NCI-H2196 (cell line): ENCODE results near the gene SNCAIP.
A peak's percentile ranks its signal among the peaks of the same experiment; 100 is the strongest.

Source experiments
- DNase-seq: peaks from one replicate; lab custom pipeline; 2025; ENCODE audit not compliant: unreplicated experiment; lab: John Stamatoyannopoulos, UW

The SNCAIP gene

DNA sequence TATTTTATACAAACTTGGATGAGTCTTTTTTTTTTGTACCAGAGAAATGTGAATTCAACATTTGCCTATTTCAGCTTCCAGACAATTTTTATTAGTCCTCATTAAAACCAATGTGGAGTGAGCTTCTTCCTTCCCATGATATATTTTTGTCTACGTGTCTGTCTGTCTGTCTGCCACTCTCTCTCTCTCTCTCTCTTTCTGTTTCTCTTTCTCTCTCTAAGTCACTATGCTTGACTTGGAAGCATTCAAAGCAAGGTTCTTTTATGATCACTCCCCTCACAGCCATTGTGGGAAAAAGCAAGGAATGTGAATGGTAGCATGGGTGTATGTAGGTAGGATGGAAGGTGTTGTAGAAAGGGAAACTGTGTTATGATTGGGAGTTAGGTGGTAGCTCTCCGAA, 80.2 kb downstream of the SNCAIP start:
- DNase-seq, result no peak

DNA sequence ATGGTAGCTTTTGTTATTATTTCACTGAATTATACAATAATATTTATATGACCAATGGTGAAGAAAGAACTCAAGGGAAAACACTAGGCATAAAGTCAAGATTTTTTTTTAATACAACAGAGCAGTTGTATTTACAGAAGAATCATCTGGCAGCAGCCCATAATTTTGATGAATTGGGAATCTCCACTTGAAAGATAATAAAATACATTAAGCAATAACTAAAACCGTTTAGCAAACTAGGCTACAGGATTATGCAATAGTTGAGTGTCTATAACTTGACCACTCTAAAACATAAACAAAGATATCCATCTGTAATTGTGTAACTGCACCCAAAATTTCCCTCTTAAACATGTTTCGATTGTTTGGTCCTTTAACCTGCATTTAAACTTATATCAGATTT, 80.8 kb downstream of the SNCAIP start:
- peak; percentile 19 for DNase-seq

DNA sequence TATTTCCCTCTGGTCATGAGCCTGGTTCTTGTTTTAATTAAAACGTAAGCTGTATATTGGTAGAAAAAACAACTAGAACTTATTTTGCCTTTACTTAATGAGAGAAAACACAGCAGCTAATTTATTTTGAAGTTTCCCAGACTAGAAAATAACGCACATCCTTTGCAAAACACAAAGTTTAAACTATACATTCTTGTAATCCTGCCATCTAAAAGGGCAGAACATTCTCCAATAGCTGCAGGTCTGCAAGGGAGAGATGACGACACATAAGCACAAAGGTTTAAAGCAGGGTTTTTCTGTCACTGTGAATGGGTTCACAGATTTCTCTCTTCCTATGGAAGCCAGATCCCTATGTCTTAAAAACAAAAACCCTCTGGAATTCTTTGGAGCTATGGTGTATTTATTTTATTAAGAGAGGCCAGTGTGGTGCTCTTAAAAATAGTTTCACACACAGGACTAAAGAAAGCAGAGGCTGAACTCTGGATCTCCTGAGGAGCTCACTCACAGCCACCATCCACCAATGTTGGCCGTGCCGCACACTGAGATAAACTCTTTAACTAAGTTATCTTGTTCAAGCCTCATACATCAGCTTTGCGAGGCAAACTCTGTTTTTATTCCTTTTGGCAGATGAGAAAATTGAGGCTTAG, 82.4 kb downstream of the SNCAIP start:
- no peak for DNase-seq

DNA sequence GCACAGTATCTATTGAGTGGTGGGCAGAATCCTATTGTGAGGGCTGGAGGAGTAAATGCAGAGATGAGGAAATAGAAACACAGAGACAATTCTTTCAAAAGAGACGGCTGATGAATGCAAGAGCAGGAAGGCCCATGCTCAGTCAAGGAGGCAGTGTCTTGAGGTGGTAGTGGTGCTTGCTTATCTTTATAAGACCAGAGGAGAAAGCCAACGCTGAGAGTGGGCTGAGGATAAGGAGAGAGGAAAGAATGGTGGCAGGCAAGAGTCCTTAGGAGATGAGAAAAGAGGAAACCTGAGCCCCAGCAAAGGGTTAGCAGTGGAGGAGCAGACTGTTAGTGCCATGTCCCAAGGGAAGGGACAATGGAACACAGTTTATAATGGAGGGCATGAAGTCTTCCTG, 86.0 kb downstream of the SNCAIP start:
- DNase-seq, result no peak

DNA sequence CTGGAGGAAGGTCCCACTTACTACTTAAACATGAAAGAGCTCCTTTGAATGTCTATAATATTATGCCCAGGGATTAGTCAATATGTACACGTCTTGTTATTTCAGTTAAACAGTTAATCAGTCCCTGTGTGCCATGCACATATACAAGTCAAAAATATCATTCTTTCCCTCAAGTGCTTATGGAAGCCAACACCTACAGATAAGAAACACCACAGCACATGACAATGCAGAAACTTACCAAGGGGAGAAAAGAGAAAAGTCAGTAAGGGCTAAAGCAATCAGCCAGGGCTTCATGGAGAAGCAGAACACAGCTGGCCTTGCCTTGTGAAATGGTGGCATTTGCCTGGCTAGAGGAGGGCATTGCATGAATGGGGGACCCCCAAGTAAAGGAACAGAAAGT, 88.3 kb downstream of the SNCAIP start:
- DNase-seq, result no peak

DNA sequence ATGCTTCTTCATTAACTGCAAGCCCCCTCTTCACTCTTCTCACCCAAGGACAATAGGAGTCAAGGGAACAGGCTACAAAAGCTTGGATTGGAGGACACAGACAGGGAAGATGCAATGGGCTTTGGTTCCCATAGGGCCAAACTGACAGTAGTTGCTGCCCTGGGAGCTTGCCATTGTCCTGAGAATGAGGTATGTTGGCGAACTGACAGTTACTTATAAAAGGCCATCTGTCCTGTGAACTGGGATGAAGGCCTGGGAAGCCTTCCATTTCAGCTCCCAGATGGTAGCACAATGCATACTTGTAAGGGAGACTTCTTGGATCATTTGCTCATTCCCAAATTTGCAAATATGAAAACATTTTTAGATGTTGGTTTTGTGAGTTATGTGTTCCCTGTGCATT, 88.9 kb downstream of the SNCAIP start:
- DNase-seq, result no peak

DNA sequence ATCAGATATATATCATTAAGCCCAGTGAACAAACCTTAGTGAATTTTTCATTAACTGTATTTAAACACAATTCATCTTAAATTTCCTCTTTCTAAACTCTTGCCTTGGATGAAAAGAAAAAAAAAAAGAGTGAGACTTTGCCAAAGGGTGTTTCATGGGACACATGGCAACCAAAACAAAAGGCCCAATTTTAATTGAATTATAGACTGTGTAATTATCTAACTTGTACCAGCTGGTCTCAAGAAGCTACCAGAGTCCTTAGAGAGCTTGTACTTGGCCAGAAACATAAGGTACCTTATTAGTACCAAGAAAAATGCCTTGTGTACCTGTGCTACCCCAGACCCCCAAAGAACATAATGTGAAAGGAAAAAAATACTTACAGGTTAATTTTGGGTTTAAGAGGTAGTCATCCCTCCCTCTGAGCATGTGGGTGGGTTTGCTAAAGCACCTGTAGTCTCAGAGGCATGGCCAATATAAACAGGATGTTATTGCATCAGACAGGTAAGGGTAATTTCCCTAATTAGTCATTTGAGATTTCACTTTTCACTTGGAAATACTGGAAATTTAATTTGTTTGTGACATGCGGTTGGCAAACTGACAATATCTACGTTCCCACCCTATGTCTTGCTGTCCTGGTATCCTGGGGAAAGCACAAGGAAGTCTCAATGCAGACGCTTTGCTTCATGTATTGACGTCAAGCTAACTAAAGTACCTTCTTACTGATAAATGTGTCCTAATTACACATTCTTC, 90.1 kb downstream of the SNCAIP start:
- no peak for DNase-seq

DNA sequence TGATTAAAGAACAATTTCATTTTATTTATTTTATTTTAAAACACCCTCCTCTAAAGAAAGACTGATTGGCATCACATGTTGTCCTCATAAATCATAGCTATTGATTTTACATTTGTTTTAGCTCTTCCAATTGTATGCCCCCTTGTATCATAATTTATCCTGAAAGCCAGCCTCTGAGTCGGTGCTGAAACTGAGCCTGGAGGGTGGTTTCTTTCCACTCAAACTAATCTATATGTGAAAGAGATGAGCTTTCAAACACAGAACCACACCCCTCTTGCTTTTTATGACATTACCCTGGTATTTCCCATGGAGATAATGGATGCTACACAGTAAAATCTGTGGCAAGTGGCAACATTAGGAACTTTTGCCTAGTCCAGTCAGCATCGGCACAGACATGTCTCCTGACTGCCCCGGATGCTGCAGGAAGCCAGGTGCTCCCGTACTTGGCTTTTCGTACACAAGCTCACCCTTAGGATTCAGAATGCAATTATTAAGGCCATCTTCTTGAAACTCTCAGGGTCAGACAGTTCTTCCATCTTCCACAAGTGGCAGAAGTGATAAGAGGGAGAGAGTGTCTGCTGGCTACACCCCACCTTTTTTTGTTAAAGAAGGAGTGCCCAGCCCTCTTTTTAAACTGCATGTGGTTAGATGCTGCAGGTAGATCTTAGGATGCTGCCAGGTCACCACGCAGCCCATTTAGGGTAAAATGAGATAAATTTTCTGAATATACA, 91.1 kb downstream of the SNCAIP start:
- no peak for DNase-seq

DNA sequence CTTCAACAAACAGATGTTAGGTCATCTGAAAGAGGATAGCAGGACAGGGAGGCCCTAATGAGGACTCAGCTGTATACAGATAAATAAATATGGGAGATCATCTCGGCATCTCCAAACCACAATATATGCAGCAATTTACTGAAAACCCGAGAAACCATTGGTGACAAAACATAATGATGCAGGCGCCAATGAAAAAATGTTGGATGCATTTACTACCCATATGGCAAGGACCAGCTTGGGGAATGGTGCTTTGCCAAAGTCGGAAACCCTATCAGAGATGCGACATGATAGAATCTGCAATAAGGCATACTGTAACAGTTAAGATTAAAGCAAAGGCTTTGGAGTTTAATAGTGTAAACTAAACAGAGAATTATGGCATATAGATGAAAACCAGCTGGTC, 92.0 kb downstream of the SNCAIP start:
- no peak for DNase-seq

DNA sequence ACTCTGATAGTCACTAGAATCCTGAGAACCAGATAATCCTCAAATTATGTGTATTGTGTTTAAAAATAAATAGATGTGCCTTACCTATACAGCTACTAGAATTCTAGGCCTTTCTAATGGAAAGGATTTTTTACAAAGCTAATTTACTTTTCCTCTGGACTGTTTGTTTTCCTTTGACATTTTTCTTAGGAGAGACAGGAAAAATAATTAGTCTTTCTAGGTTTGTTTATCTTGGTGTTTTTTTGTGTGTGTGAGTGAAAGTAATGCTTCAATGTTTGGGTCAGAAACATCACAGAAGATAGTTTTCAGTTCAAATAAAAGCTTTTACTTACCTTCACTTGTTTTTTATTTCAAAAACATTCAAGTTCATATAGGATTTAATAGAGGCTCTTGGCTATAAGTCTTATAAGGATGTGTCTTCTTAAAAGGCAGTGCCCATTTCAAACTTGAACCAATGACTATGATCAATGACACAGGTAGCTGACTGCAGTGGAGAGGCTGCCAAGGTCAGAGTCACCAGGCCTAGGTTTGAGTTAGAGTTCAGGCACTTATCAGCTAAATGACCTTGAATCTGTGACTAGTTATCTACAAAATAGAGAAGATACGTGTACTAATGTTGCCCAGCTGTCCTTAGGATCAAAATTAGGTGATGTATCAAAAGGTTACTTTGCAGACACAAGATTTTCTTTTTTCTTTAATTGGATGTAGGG, 92.8 kb downstream of the SNCAIP start:
- DNase-seq, result no peak

DNA sequence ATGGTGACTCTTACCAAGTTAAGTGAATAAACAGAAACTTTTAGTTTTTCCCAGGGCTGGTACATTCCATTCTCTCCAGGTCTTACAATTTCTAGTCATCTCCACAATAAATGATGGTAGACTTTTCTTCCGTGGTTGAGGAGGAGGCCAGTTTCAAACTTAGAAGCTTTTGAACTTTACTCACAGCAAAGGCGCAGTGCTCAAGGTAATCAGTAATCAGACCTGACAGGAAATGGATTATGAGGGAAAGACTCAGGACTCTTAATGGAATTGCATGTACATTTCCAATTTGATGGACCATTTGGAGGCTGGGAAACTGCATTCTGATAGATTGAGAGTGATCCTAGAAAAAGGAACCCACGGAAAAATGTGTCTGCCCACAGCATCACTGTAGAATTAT, 93.7 kb downstream of the SNCAIP start:
- no peak for DNase-seq

DNA sequence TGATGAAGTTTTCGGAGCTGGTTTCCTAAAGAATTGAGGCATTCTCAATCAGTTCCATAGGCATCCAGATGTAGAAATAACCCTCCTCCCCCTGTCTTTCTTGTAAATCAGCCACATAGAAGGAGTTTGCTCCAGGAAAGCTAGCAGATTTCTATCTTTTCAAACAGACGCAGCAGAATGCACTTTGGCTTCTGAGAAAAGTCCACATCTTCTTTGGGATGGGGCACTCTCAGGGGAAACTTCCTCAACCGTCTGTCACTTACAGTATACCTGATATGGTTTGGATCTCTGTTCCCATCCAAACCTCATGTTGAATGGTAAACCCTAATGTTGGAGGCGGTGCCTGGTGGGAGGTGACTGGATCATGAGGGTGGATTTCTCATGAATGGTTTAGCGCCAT, 94.1 kb downstream of the SNCAIP start:
- DNase-seq, result no peak

DNA sequence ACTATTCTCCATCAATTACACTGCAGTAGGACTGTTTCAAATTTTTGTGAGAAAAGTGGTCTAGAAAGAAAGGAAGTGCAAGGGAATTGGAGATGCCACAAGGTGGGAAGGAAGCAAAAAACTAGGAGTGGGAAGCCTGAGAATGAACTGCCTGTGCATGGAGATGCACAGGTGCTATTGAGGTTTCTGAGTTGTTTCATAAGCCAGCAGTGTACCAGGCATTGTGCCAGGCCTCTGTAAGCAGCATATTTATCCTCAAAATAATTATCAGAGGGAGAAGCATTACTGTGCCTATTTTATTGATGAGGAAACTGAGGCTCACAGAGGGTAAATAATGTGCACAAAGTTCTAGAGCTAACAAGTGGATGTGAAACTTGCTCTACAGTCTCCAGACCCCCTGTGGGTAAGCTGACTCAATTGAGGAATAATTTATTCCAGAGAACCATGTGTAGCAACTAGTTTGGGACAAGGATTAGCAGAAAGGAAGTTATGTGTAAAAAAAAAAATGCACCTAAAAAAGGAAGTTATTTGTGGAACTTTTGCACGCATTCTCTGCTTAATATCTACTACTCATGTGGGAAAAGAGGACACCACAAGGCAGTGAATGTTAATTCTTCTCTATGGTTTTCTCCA, 96.7 kb downstream of the SNCAIP start:
- DNase-seq, result no peak

DNA sequence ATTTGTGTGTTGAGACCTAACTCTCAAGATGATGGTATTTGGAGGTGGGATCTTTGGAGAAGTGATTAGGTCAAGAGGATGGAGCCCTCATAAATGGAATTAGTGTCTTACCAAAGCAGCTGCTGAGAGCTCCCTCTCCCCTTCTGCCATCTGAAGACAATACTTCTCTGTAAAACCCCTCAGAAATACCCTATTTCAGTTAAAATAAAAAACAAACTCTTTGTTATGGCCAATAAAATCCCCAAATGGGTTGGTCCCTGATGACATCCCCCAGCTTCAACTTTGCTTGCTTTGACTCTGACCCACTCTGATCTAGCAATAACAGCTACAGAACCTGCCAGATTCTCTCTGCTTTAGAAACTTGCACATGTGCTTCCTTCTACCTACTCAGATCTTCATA, 100.9 kb downstream of the SNCAIP start:
- no peak for DNase-seq

DNA sequence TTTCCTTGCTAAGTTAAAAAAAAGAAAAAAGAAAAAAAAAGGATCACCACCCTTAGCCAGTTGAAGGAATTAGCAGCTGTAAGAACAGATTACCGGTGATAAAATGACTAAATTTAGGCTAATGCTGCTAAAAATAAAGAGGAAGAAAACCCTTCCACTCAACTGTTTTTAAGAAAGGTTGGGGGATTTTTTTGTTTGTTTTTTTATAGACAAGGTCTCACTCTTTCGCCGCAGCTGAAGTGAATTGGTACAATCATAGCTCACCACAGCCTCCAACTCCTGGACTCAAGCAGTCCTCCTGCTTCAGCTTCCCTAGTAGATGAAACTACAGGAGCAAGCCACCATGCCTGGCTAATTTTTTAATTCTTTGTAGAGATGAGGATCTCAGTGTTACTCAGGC, 101.7 kb downstream of the SNCAIP start:
- DNase-seq, result no peak

DNA sequence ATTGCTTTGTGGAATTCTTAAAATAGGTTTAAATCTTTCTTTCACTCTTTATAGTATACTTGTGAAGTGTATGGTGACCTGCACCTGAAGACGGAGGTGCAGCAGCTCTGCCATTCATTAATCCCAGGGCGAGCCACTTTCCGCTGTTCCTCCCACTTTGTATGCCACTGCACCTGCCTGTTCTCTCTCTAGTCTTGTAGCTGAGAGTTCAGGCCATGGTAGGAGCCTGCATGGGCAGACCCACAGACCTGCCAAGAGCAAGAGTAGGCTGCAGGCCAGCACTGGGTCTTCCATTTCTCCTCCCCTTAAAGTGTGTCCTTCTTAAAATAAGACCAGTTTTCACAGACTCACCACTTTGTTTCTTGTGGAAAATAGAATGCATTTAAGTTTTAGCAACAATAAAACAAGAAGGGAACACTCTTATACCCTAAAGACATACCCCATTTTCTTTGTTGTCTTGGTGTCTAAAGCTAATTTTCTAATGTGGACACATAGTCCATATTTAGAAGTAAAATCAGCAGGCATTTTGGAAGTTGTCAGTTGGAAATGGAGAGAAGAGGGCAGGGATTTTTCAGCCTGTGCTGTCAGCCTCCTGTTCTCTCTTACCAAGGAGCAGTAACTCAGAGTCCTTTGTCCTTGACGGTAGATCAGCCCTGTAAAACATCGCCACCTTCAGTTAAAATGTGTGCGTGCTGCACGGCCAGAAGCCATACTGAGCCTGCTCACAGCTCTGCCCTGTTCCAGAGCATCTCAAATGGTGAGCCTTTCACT, 103.2 kb downstream of the SNCAIP start:
- DNase-seq, result peak; percentile 71

DNA sequence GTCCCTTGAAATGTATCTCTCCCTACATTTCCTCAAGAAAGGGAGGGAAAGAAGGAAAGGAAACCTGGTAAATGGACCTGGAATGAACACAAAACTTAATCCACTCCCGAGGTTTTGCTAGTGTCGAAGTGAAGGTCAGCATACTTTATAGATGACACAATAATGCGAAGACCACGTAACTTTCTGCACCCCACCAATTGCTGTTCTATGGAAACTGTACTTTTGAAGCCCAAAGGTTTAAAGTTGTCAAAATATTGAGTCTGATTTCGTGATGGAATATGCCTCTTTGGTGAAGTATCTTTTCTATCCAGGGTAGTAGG, 103.7 kb downstream of the SNCAIP start:
- DNase-seq, result no peak

DNA sequence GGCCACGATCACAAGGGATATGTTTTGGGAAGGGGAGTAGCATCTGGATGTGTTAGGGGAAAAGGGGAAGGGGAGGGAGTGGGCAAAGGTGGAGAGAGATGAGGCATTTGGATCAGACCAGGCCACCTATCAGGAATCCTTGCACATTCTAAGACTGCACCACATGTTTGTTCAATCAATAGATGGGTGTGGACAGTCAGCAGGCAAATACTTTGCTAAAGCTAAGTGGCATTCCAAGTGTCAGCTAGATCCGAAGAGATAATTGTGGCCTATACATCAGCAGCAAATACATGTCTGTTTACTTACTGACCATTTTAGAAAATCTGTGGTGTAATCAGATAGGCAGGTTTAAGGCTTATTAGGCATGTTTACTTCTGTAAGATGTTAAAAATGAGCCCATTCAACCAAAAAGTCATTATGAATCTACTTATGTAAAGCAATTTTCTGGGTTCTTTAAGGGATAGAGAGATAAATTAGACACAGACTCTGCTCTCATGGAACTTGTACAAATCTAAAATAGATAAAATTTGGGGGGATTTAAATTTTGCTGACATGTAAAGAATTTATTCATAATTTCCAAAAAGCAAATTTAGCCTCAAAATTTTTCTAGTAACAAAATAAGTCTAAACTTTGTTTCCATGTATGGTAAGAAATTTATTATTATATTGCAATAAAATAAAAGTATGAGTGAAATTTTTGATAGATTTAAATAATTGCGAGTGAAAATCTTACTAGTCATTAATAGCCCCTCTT, 107.3 kb downstream of the SNCAIP start:
- no peak for DNase-seq

DNA sequence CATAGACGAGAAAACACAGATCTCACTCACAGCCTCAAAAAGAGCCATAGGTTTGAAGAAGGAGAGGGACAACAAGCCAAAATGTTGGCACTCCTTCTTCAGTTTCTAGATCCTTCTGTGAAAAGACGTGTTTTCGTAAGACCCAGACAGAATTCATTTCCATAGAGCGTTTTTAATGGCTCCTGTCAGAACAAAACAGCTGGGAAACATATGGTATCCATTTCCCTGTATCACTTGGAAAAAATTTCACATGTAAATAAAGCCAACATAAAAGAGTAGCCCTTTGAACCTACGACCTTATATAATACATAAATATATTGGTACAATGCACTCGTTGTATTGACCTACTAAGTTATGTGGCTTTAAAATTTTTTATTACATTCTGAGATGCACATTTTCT, 108.1 kb downstream of the SNCAIP start:
- DNase-seq, result no peak
